Measurements from ENCODE around the gene DMXL1.

Gene DMXL1

GRCh38 chr5:119070828-119071560 lies at the start of gene DMXL1:
TSS of gene DMXL1 (plus strand) at chr5:119071087. CDS start at chr5:119071570, 483 bp downstream.
- DNase-seq (ENCODE audit: low read depth, low spot score), result peak; percentile 97

GRCh38 chr5:119021149-119021732 lies 49.6 kb upstream of the DMXL1 start:
- no peak for DNase-seq (ENCODE audit: low read depth, low spot score)

GRCh38 chr5:119022017-119022745 lies 48.7 kb upstream of the DMXL1 start:
- DNase-seq (ENCODE audit: low read depth, low spot score), result no peak

GRCh38 chr5:119022773-119023172 lies 48.1 kb upstream of the DMXL1 start:
- no peak for DNase-seq (ENCODE audit: low read depth, low spot score)

GRCh38 chr5:119028575-119028974 lies 42.3 kb upstream of the DMXL1 start:
- DNase-seq (ENCODE audit: low read depth, low spot score), result no peak

GRCh38 chr5:119031011-119031886 lies 39.6 kb upstream of the DMXL1 start:
- no peak for DNase-seq (ENCODE audit: low read depth, low spot score)

GRCh38 chr5:119031905-119032304 lies 39.0 kb upstream of the DMXL1 start:
- no peak for DNase-seq (ENCODE audit: low read depth, low spot score)

- DNase-seq (ENCODE audit: low read depth, low spot score), result no peak
Measured at GRCh38 chr5:119032656-119033055, 38.2 kb upstream of the DMXL1 start.

- DNase-seq (ENCODE audit: low read depth, low spot score), result no peak
Measured at GRCh38 chr5:119033135-119033534, 37.8 kb upstream of the DMXL1 start.

GRCh38 chr5:119036101-119036762 lies 34.7 kb upstream of the DMXL1 start:
- no peak for DNase-seq (ENCODE audit: low read depth, low spot score)

GRCh38 chr5:119037496-119038215 lies 33.2 kb upstream of the DMXL1 start:
- no peak for DNase-seq (ENCODE audit: low read depth, low spot score)

- DNase-seq (ENCODE audit: low read depth, low spot score), result no peak
Measured at GRCh38 chr5:119048246-119048645, 22.6 kb upstream of the DMXL1 start.

GRCh38 chr5:119049824-119050449 lies 20.9 kb upstream of the DMXL1 start:
- DNase-seq (ENCODE audit: low read depth, low spot score), result no peak

GRCh38 chr5:119054101-119054500 lies 16.8 kb upstream of the DMXL1 start:
- DNase-seq (ENCODE audit: low read depth, low spot score), result no peak

- no peak for DNase-seq (ENCODE audit: low read depth, low spot score)
Measured at GRCh38 chr5:119055294-119055693, 15.6 kb upstream of the DMXL1 start.

- DNase-seq (ENCODE audit: low read depth, low spot score), result no peak
Measured at GRCh38 chr5:119058979-119059529, 11.8 kb upstream of the DMXL1 start.

GRCh38 chr5:119059740-119060255 lies 11.1 kb upstream of the DMXL1 start:
- no peak for DNase-seq (ENCODE audit: low read depth, low spot score)

GRCh38 chr5:119063579-119064379 lies 7.1 kb upstream of the DMXL1 start:
- DNase-seq (ENCODE audit: low read depth, low spot score), result no peak

- no peak for DNase-seq (ENCODE audit: low read depth, low spot score)
Measured at GRCh38 chr5:119067450-119067849, 3.4 kb upstream of the DMXL1 start.
